Lung microvascular endothelial cell (primary cell): ENCODE results near the gene IRF4. TPM values are rescaled to one million over a fixed set of nuclear protein-coding genes. Genes with fewer than 3 reads are reported as not detected.

Source experiments
- total RNA-seq: library from RNA; depleted of rRNA; stranded (reverse); fragments of >200 nt; gene quantifications from 2 replicates; pipeline ENCODE4 v1.2.1, GENCODE V29; 2014

The IRF4 gene
- total RNA-seq, 1 donor from 2014 or later = not detected

Other genes with a start within 250 kb of the IRF4 start
- gene DUSP22, start 99.3 kb upstream of the IRF4 start, total RNA-seq = 23.8 and 28.2 TPM in 2 replicates